ENCODE measurements around the gene MAPKAP1.
"Not testable (repeated sequence)": the region's sequence is repeated elsewhere in the genome, so short reads cannot be mapped to it uniquely, and the experiment has no call there.

Gene MAPKAP1

DNA sequence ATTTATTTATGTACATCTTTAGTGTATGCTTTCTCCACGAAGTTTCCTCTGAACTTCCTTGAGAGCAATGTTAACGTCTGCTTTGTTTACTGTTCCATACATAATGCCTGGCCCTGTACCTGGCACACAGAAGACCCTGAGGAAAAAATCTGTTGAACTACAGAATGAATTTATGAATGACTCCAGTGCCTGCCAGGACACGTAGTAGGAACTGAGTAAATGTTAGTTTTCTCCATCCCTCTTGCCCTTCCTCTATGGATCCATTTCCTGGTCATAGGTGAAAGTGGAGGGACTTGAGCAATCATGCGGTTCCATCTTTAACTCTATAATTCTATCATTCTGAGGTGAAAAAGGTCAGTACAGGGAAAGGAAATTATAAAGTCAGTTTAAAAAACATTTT, 117.7 kb downstream of the MAPKAP1 start:
- TF ChIP-seq TAF1 (IDR thresholded peaks at IDR 0.05; ENCODE audit: low read depth, low read length) (no peak), PAX5 (IDR thresholded peaks at IDR 0.05; ENCODE audit: insufficient read depth, low read length, severe bottlenecking) (no peak), POLR2A (IDR thresholded peaks at IDR 0.05; ENCODE audit: low read depth, low read length) (no peak), SPI1 (IDR thresholded peaks at IDR 0.05; ENCODE audit: low read depth, low read length) (no peak), POU2F2 (IDR thresholded peaks at IDR 0.05; ENCODE audit: low read depth, low read length) (no peak), POLR2AphosphoS5 (IDR thresholded peaks at IDR 0.05; ENCODE audit: low read depth, low read length) (no peak)
- no peak for FAIRE-seq

GRCh38 chr9:125587819-125588460, 119.1 kb downstream of the MAPKAP1 start:
- TF ChIP-seq TAF1 (IDR thresholded peaks at IDR 0.05; ENCODE audit: low read depth, low read length) = no peak
- no peak for TF ChIP-seq POLR2AphosphoS5 (IDR thresholded peaks at IDR 0.05; ENCODE audit: low read depth, low read length)
- FAIRE-seq (no peak), DNase-seq (ENCODE audit: insufficient read length, low spot score) (no peak)

More for the DNA sequence above, 117.7 kb downstream of the MAPKAP1 start:
- DNase-seq (ENCODE audit: insufficient read length, low spot score) = no peak

- TF ChIP-seq PAX5 (IDR thresholded peaks at IDR 0.05; ENCODE audit: insufficient read depth, low read length, severe bottlenecking) (no peak), TAF1 (IDR thresholded peaks at IDR 0.05; ENCODE audit: low read depth, low read length) (no peak), POU2F2 (IDR thresholded peaks at IDR 0.05; ENCODE audit: low read depth, low read length) (no peak), POLR2AphosphoS5 (IDR thresholded peaks at IDR 0.05; ENCODE audit: low read depth, low read length) (no peak), POLR2A (IDR thresholded peaks at IDR 0.05; ENCODE audit: low read depth, low read length) (no peak), SPI1 (IDR thresholded peaks at IDR 0.05; ENCODE audit: low read depth, low read length) (no peak)
- FAIRE-seq (no peak), DNase-seq (ENCODE audit: insufficient read length, low spot score) (no peak)
Observed at GRCh38 chr9:125586172-125586511, 120.9 kb downstream of the MAPKAP1 start.

- DNase-seq (ENCODE audit: insufficient read length, low spot score) (no peak), FAIRE-seq (no peak)
- no peak for TF ChIP-seq PAX5 (IDR thresholded peaks at IDR 0.05; ENCODE audit: insufficient read depth, low read length, severe bottlenecking)
- no peak for TF ChIP-seq POLR2A (IDR thresholded peaks at IDR 0.05; ENCODE audit: low read depth, low read length)
- TF ChIP-seq SPI1 (IDR thresholded peaks at IDR 0.05; ENCODE audit: low read depth, low read length) = no peak
- no peak for TF ChIP-seq POU2F2 (IDR thresholded peaks at IDR 0.05; ENCODE audit: low read depth, low read length)
- no peak for TF ChIP-seq TAF1 (IDR thresholded peaks at IDR 0.05; ENCODE audit: low read depth, low read length)
- TF ChIP-seq POLR2AphosphoS5 (IDR thresholded peaks at IDR 0.05; ENCODE audit: low read depth, low read length) = no peak
Observed at GRCh38 chr9:125585503-125586171, 121.4 kb downstream of the MAPKAP1 start.

- FAIRE-seq (no peak), DNase-seq (ENCODE audit: insufficient read length, low spot score) (no peak)
- no peak for TF ChIP-seq PAX5 (IDR thresholded peaks at IDR 0.05; ENCODE audit: insufficient read depth, low read length, severe bottlenecking)
- no peak for TF ChIP-seq POLR2A (IDR thresholded peaks at IDR 0.05; ENCODE audit: low read depth, low read length)
- TF ChIP-seq POLR2AphosphoS5 (IDR thresholded peaks at IDR 0.05; ENCODE audit: low read depth, low read length) = no peak
- no peak for TF ChIP-seq SPI1 (IDR thresholded peaks at IDR 0.05; ENCODE audit: low read depth, low read length)
- TF ChIP-seq TAF1 (IDR thresholded peaks at IDR 0.05; ENCODE audit: low read depth, low read length) = no peak
- TF ChIP-seq POU2F2 (IDR thresholded peaks at IDR 0.05; ENCODE audit: low read depth, low read length) = no peak
Observed at GRCh38 chr9:125580701-125581286, 126.2 kb downstream of the MAPKAP1 start.

DNA sequence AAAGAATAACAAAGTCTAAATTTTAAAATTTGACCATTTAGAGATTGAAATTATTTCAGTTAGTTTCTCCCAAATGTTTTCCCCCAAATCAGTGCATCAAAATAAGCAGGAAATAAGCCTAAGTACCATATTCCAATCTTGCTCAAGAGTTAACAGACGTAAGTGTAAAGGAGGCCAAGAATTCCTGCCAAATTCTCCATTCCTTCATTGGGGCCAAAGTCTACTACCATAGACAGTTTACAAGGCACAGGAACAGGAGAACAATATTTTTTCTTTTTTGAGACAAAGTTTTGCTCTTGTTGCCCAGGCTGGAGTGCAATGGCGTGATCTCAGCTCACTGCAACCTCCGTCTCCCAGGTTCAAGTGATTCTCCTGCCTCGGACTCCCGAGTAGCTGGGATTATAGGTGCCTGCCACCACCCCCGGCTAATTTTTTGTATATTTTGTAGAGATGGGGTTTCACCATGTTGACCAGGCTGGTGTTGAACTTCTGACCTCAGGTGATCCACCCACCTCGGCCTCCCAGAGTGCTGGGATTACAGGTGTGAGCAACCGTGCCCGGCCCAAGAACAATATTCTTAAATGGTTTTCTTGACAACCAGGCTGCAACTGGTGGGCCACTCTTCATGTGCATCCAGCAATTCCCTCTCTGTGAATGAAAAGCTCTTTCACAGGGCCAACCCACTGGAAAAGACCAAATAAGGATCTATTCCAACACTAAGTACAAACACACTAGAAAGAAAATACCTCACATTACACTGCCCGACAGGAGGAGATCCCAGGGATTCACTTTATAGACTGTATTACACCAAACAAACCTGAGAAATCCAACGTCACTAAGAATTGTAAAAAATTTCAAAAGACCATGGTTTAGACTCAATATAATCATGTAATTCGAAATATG, 127.7 kb downstream of the MAPKAP1 start:
- FAIRE-seq = no peak
- no peak for TF ChIP-seq POU2F2 (IDR thresholded peaks at IDR 0.05; ENCODE audit: low read depth, low read length)
- TF ChIP-seq SPI1 (IDR thresholded peaks at IDR 0.05; ENCODE audit: low read depth, low read length) = no peak
- no peak for TF ChIP-seq POLR2AphosphoS5 (IDR thresholded peaks at IDR 0.05; ENCODE audit: low read depth, low read length)
- no peak for TF ChIP-seq TAF1 (IDR thresholded peaks at IDR 0.05; ENCODE audit: low read depth, low read length)
- no peak for TF ChIP-seq PAX5 (IDR thresholded peaks at IDR 0.05; ENCODE audit: insufficient read depth, low read length, severe bottlenecking)
- no peak for TF ChIP-seq POLR2A (IDR thresholded peaks at IDR 0.05; ENCODE audit: low read depth, low read length)
- DNase-seq (ENCODE audit: insufficient read length, low spot score) = no peak

GRCh38 chr9:125574126-125574877, 132.7 kb downstream of the MAPKAP1 start:
- FAIRE-seq = no peak
- TF ChIP-seq TAF1 (IDR thresholded peaks at IDR 0.05; ENCODE audit: low read depth, low read length) (no peak), PAX5 (IDR thresholded peaks at IDR 0.05; ENCODE audit: insufficient read depth, low read length, severe bottlenecking) (no peak), POLR2AphosphoS5 (IDR thresholded peaks at IDR 0.05; ENCODE audit: low read depth, low read length) (no peak), POU2F2 (IDR thresholded peaks at IDR 0.05; ENCODE audit: low read depth, low read length) (no peak), POLR2A (IDR thresholded peaks at IDR 0.05; ENCODE audit: low read depth, low read length) (no peak), SPI1 (IDR thresholded peaks at IDR 0.05; ENCODE audit: low read depth, low read length) (no peak)

DNA sequence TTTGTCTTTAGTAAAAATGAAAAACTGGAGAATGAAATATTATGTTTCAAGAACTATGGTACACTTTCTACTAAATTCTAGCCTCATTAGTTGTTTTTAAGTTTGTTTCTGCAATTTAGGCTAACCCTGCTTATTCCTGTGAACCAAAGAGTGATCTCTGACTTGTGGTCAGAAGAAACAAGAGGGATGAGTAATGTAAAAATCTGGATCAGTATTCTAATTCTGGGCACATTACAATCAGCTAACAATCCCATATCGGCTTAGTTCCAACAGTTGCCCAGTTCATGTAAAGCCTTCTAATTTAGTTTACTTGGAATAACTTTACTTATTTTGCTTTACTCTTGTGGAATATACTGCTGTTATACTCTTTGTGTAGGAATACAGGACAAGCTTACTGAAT, 134.5 kb downstream of the MAPKAP1 start:
- not testable (repeated sequence) for DNase-seq (ENCODE audit: insufficient read length, low spot score); FAIRE-seq

More at GRCh38 chr9:125574126-125574877, 132.7 kb downstream of the MAPKAP1 start:
- DNase-seq (ENCODE audit: insufficient read length, low spot score) = no peak

- not testable (repeated sequence) for FAIRE-seq
Observed at GRCh38 chr9:125571824-125572223, 135.2 kb downstream of the MAPKAP1 start.

More at GRCh38 chr9:125571824-125572223, 135.2 kb downstream of the MAPKAP1 start:
- DNase-seq (ENCODE audit: insufficient read length, low spot score) = not testable (repeated sequence)
